ENCODE results near the gene UBP1.

DNA sequence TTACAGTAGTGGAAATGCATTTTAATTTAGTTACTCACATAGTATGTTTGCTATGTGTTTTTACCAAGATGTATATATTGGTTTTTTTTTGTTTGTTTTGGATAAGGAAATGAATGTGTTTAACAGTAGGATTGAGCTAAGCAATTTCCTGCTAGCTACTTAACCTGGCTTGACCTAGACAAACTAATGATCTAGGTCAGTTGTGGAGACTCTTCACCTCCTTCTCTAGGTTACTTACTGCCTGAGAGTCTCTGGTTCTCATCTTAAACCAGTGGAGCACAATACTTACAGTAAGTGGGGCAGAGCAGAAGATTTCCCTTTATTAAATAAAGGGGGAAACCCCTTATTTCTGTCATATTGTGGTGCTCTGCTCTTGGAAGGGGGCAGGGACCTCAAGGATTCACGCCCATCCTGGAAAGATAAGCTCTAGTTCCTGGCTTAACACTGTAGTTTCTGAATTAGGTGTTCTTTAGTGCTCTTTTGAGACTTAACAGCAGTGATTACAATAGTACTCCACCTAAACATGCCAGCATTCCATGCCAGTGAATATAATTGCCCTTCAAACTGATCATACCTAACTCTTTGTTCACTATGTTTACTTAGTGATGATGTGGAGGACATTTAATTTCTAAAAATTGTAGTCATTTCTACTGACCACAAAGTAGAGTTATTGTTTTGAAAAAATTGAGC is 79.9 kb downstream of the UBP1 start:
- no peak for TF ChIP-seq CTCF (IDR thresholded peaks at IDR 0.05)
- TF ChIP-seq POLR2AphosphoS5 (IDR thresholded peaks at IDR 0.05) = no peak
- TF ChIP-seq EP300 (IDR thresholded peaks at IDR 0.05) = no peak

Data from upper lobe of left lung (tissue), 4 donors.